ENCODE results near the gene SPON1. TPM values are rescaled to one million over a fixed set of nuclear protein-coding genes. Genes with fewer than 3 reads are reported as not detected.

Gene SPON1
- total and polyA plus RNA-seq, 10 of the 15 experiments (the other 5 are each of a cell fraction or from before 2014, with no cell fraction given), result 0.13 to 1.1 (median 0.18) TPM; not detected in 5

- in situ Hi-C loops (cut with MboI) (loop anchor here (5.0 kb wide), 2 partner anchors 292 to 477 kb away; no protein-coding TSS in a partner anchor), intact Hi-C loops (cut with micrococcal nuclease; ENCODE audit: unreplicated experiment) (loop anchor here (1.0 to 10.0 kb wide), 3 partner anchors 293 to 765 kb away; no protein-coding TSS in a partner anchor)
- no peak overlapping the region for H3K27ac ChIP-seq (ENCODE audit: control insufficient read depth, insufficient read depth)
- no peaks in the 10 kb centered on the region for H3K79me2 ChIP-seq (ENCODE audit: control insufficient read depth, insufficient read depth, low read length)
- no peak overlapping the region for H2AFZ ChIP-seq (ENCODE audit: control insufficient read depth, low read depth, low read length)
- BruUV-seq (replicated peaks), result no TSS peak
- DNase-seq (ENCODE audit: low read depth, low spot score) (no peak), FAIRE-seq (peak; percentile 69), ATAC-seq (peak; percentile 71)
- no peaks in the 10 kb centered on the region for H4K20me1 ChIP-seq (ENCODE audit: control insufficient read depth, insufficient read depth)
- no peak overlapping the region for H3K9ac ChIP-seq (ENCODE audit: control insufficient read depth, insufficient read depth, low read length)
- H3K4me2 ChIP-seq (ENCODE audit: control insufficient read depth, insufficient read depth), result no peak overlapping the region
- H3K27me3 ChIP-seq (replicated peaks in 1 of 2; ENCODE audit: control insufficient read depth in 2 of 2, insufficient read depth in 2 of 2, low read length in 1 of 2), result no peaks in the 10 kb centered on the region; a peak in 1 of 4 replicates
- H3K36me3 ChIP-seq (ENCODE audit: control insufficient read depth in 2 of 2, insufficient read depth in 2 of 2, low read length in 1 of 2), result no peaks in the 10 kb centered on the region
- POLR2A ChIA-PET, result no interaction called here
- 3% methylated on average over 10 of the region's 10 CpGs for WGBS (ENCODE audit: insufficient coverage, insufficient replicate concordance, low lambda C conversion rate, missing lambda C conversion rate)
- H3K9me3 ChIP-seq (replicated peaks; ENCODE audit: control insufficient read depth, insufficient read depth, low read length), result no peaks in the 10 kb centered on the region
- peak; percentile 87 for TF ChIP-seq SMC3 (IDR thresholded peaks at IDR 0.05; ENCODE audit: borderline replicate concordance, low read length)
- no peak for TF ChIP-seq KLF5 (IDR thresholded peaks at IDR 0.05; ENCODE audit: partially characterized antibody)
- TF ChIP-seq POU2F2 (IDR thresholded peaks at IDR 0.05; ENCODE audit: borderline replicate concordance, low read depth, low read length), result peak; percentile 42; the same call in 1 of the 3 replicates
- TF ChIP-seq CTCF (IDR thresholded peaks at IDR 0.05 in 2 of 3, conservative IDR thresholded peaks at IDR 0.05 in 1 of 3; ENCODE audit: control insufficient read depth in 2 of 3, extremely low read depth in 1 of 3, insufficient read depth in 1 of 3, low read depth in 3 of 3, low read length in 3 of 3), result peak; percentile 70 to 93 (median 83)
- TF ChIP-seq RAD21 (IDR thresholded peaks at IDR 0.05; ENCODE audit: insufficient read depth, low read depth, low read length), result peak; percentile 99
- 0 out of 2 replicates have a peak, but pooled peaks have one; percentile 9 for TF ChIP-seq YY1 (IDR thresholded peaks at IDR 0.05; ENCODE audit: low read depth, low read length)
- RAD21 ChIA-PET (ENCODE audit: unreplicated experiment), result interaction anchor here (0.7 to 1.8 kb wide), 7 partner anchors 9 to 477 kb away, joined by 3 to 7 read pairs (median 3); no protein-coding TSS in a partner anchor
- no peaks in the 10 kb centered on the region; the same call in 1 of the 2 replicates for H3K4me1 ChIP-seq (ENCODE audit: control insufficient read depth, insufficient read depth, low read length)
- H3K4me3 ChIP-seq, result no peak overlapping the region
- SMC1A ChIA-PET (ENCODE audit: uncharacterized antibody, unreplicated experiment), result interaction anchor here (0.5 to 3.2 kb wide), 11 partner anchors 9 to 479 kb away, joined by 3 to 24 read pairs (median 5); no protein-coding TSS in a partner anchor
- CTCF ChIA-PET, result interaction anchor here (0.6 to 5.2 kb wide), 25 partner anchors 12 to 1644 kb away, joined by 3 to 45 read pairs (median 5); no protein-coding TSS in a partner anchor
Observed at GRCh38 chr11:14249121-14249963, 286.8 kb downstream of the SPON1 start.
